Right lobe of liver (tissue), 6 donors: ENCODE measurements around the gene TRMT6. TPM values are rescaled to one million over a fixed set of nuclear protein-coding genes. Genes with fewer than 3 reads are reported as not detected.

Source experiments
- ATAC-seq, 4 donors: fragments of 200-7000 bp; cut with Tn5 transposase; one replicate each; pipeline ENCODE4 v1.9.1; 2020; ENCODE audit warnings: mild to moderate bottlenecking in 4 of 4, moderate library complexity in 4 of 4
- DNase-seq, 3 donors: peaks; one replicate each; pipeline ENCODE4 v3.0.0-alpha.2; 2020
- H3K27ac ChIP-seq, 3 donors: fragments of 200-600 bp; one replicate each; pipeline ENCODE4 v1.8.0; 2022
- H3K27me3 ChIP-seq, 2 donors: fragments of 200-600 bp; one replicate each; pipeline ENCODE4 v1.8.0; 2022
- H3K36me3 ChIP-seq, 4 donors: fragments of 200-600 bp; sonication (generic) in 1 of 4; one replicate each; pipeline versions ENCODE4 v1.5.1 to v1.8.0; 2017 to 2022; ENCODE audit warnings: control low read depth in 1 of 4
- H3K4me1 ChIP-seq, 4 donors: fragments of 200-600 bp; sonication (generic) in 1 of 4; one replicate each; pipeline versions ENCODE4 v1.5.1 to v1.8.0; 2017 to 2022; ENCODE audit warnings: control low read depth in 1 of 4
- H3K4me3 ChIP-seq, 3 donors: fragments of 200-600 bp; one replicate each; pipeline ENCODE4 v1.8.0; 2022
- H3K9me3 ChIP-seq, 4 donors: fragments of 200-600 bp; sonication (generic) in 1 of 4; one replicate each; pipeline versions ENCODE4 v1.5.1 to v1.8.0; 2017 to 2022; ENCODE audit warnings: control low read depth in 1 of 4
- POLR2A ChIP-seq: fragments of 450-650 bp; IDR thresholded peaks from one replicate; pipeline ENCODE4 v1.6.1; 2017; ENCODE audit warnings: antibody characterized with exemption, mild to moderate bottlenecking
- WGBS: methylation state at CpG from one replicate; pipeline ENCODE4 v1.1.6; 2018; ENCODE audit warnings: low coverage, low lambda C conversion rate; ENCODE audit not compliant: insufficient coverage; ENCODE audit errors: missing lambda C conversion rate; 5-methylcytosine and 5-hydroxymethylcytosine counted together
- intact Hi-C, 2 donors: fragments of 100-400 bp; cut with DNase I; formaldehyde crosslinking; loops; one replicate each; pipeline versions ENCODE4 v1.11.2 to v1.14.1; 2022
- total RNA-seq, 6 experiments: library from RNA; depleted of rRNA in 2 of 6; stranded (reverse); fragments of >200 nt in 2 of 6; fragmentation: NEBNext Ultra II Directional in 3 of 6; extraction: Animal tissue kit (Norgen Biotek cat#: 25700) in 3 of 6; gene quantifications; one replicate each; pipeline versions ENCODE4 v1.1.0 to v1.2.4, GENCODE V29; 2016 to 2023
- TF ChIP-seq, protein P1 (sequence below), 4 donors: fragments of 200-600 bp in 3 of 4; fragments of 450-650 bp in 1 of 4; IDR thresholded peaks; one replicate each; pipeline versions ENCODE4 v1.5.1 to v1.8.0; 2016 to 2022; ENCODE audit warnings: antibody characterized with exemption in 4 of 4, mild to moderate bottlenecking in 2 of 4
- donor health status: DM: no; HTN: yes; CAD: no.
- donor health status: DM: no; HTN: no; CAD: no.
- donor health status: DM: no; HTN: no; CAD: no.
- donor health status: DM: no; HTN: yes; CAD: no.
- donor health status: DM: no; HTN: yes; CAD: no.

Gene TRMT6
- total RNA-seq, 6 experiments from 2014 or later: 2.8 to 5.8 (median 4.3) TPM

DNA sequence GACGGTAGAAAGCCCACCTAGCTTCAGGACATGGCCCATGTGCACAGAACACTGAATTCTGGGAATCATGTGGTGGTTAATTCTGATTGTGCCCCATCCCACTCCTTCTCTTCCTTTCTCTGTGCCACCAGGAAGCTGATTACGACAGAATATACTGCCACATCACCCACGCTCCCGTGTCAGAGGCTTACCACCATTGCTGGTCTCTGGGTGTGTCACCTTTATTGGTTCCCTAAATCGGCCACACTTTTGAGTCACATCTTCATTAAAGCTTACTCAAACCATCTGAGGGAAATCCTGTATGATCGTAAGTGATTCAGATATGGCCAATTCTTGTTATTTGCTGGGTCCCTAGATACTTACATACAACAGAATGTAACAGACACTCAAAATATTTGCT, 3.1 kb downstream of the TRMT6 start:
- H3K36me3 ChIP-seq: peaks cover 0 to 41% (median 12%) of the 10 kb centered on the region in 4 donors
- no peak for TF ChIP-seq POLR2A
- TF ChIP-seq, protein P1, sequence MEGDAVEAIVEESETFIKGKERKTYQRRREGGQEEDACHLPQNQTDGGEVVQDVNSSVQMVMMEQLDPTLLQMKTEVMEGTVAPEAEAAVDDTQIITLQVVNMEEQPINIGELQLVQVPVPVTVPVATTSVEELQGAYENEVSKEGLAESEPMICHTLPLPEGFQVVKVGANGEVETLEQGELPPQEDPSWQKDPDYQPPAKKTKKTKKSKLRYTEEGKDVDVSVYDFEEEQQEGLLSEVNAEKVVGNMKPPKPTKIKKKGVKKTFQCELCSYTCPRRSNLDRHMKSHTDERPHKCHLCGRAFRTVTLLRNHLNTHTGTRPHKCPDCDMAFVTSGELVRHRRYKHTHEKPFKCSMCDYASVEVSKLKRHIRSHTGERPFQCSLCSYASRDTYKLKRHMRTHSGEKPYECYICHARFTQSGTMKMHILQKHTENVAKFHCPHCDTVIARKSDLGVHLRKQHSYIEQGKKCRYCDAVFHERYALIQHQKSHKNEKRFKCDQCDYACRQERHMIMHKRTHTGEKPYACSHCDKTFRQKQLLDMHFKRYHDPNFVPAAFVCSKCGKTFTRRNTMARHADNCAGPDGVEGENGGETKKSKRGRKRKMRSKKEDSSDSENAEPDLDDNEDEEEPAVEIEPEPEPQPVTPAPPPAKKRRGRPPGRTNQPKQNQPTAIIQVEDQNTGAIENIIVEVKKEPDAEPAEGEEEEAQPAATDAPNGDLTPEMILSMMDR (IDR thresholded peaks at IDR 0.05): no peak
- DNase-seq (no peak), ATAC-seq (no peak)
- H3K27me3 ChIP-seq: no peaks in the 10 kb centered on the region
- H3K4me1 ChIP-seq: peaks cover 0 to 15% (median 2%) of the 10 kb centered on the region in 4 donors
- WGBS: 68% methylated on average over 6 of the region's 6 CpGs
- H3K27ac ChIP-seq: no peak overlapping the region
- H3K9me3 ChIP-seq: no peaks in the 10 kb centered on the region
- intact Hi-C loops: no loop called here
- H3K4me3 ChIP-seq: no peak overlapping the region

DNA sequence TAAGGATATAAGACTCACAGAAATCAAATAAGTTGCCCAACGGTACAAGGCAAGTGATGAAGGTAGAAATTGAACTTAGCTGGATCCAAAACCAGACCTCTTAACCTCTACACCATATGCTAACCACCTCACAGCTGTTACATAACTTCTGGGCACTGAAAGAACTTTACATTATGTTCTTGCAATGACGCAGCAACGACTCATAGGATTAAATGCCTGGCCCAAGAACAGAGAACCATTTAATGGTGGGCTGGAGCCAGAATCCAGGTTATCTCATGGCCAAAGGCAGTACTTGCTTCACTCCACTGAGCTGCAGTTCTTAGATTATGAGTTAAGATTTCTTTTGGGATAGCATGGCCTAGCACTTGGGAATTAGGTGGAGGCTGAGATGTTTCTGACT, 4.4 kb downstream of the TRMT6 start:
- ATAC-seq: no peak
- peaks cover 0 to 53% (median 21%) of the 10 kb centered on the region in 4 donors for H3K36me3 ChIP-seq
- 85% methylated on average over 3 of the region's 3 CpGs for WGBS

DNA sequence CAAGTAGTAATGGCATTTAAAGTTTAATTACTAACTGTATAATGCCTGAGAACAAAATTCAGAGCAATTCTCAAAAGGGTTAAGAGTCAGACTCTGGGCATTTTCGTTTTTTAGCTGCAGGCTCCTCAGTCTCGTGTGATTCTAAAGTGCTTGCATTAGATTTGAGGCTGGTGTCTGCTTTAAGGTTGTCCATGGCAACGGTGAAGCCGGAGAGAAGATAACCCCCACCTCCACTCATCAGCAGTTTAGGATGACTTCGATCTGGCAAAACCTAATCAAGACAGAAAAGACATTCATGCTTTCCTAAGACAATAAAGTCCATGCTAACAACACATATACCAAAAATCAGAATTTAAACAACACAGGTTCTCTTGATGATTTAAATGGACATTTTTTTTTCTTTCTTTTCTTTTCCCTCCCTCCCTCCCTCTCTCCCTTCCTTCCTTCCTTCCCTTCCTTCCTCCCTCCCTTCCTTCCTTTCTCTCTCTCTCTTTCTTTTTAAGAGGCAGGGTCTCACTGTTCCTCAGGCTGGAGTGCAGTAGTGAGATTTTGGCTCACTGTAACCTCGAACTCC, 11.8 kb downstream of the TRMT6 start:
- Histone ChIP-seq H3K9me3 (no peaks in the 10 kb centered on the region), H3K27ac (no peak overlapping the region), H3K4me1 (no peaks in the 10 kb centered on the region), H3K36me3 (peaks cover 0 to 46% (median 23%) of the 10 kb centered on the region in 4 donors), H3K4me3 (no peak overlapping the region), H3K27me3 (no peaks in the 10 kb centered on the region)
- DNase-seq: no peak
- WGBS: 69% methylated on average over 3 of the region's 6 CpGs
- ATAC-seq: no peak
- TF ChIP-seq, protein P1 (IDR thresholded peaks at IDR 0.05): no peak
- TF ChIP-seq POLR2A: no peak
- intact Hi-C loops: no loop called here

More for the DNA sequence above, 4.4 kb downstream of the TRMT6 start:
- TF ChIP-seq, protein P1 (IDR thresholded peaks at IDR 0.05): no peak
- TF ChIP-seq POLR2A: no peak
- DNase-seq: no peak
- no peak overlapping the region for H3K27ac ChIP-seq
- intact Hi-C loops: no loop called here
- H3K4me3 ChIP-seq: no peak overlapping the region
- H3K4me1 ChIP-seq: peaks cover 0 to 8% (median 0%) of the 10 kb centered on the region in 4 donors
- no peaks in the 10 kb centered on the region for H3K9me3 ChIP-seq
- H3K27me3 ChIP-seq: no peaks in the 10 kb centered on the region

DNA sequence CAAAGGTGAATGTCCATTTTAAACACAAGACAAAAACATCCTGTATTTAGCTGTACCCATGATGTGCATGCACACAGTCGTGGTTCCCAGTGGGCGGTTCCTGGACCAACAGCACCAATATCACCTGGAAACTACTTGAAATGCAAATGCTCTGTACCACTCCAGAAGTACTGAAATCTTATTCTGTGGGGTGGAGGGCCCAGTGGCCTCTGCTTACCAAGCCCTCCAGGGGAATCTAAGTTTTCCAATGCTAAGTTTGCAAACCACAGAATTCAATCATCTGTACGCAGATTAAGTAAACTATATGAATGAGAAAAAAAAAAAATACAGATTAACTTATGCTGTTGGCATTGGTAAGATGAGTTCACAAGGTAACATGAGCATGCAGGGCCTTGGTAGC, 14.1 kb downstream of the TRMT6 start:
- 78% methylated on average over 3 of the region's 3 CpGs for WGBS
- no peak for TF ChIP-seq POLR2A
- TF ChIP-seq, protein P1 (IDR thresholded peaks at IDR 0.05): no peak
- H3K9me3 ChIP-seq: no peaks in the 10 kb centered on the region
- DNase-seq (no peak), ATAC-seq (no peak)
- H3K27me3 ChIP-seq: no peaks in the 10 kb centered on the region
- peaks cover 0 to 25% (median 13%) of the 10 kb centered on the region in 4 donors for H3K36me3 ChIP-seq
- intact Hi-C loops: no loop called here
- no peaks in the 10 kb centered on the region for H3K4me1 ChIP-seq
- H3K27ac ChIP-seq: no peak overlapping the region
- no peak overlapping the region for H3K4me3 ChIP-seq
